Measurements from ENCODE around the gene HOXA3.

DNA sequence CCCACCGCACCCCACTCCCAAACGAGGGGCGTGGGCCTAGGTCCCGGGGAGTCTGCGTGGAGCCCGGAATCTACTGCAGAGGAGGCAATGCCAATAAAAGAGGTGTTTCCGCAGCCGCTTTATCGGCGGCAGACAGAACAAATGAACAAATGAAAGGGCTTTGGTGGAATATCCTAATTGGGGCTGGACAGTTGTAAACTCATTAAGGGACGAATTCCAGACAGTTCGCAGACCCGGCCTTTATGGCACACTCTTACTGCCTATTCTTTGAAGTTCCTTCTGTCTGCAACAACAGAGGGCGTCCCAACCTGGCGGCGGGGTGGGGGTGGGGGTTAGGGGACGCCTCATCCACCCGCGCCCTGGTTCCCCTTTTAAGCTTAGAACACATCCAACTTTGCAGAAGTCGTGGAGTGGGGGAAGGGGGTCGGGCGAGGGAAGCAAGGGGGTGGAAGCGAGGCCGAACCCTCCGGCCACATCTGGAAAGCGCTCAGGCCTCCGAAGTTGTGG lies 8.9 kb upstream of the HOXA3 start:
- TF ChIP-seq CTCF (IDR thresholded peaks at IDR 0.05 in 2 of 3, conservative IDR thresholded peaks at IDR 0.05 in 1 of 3; ENCODE audit: borderline replicate concordance in 1 of 3, insufficient read depth in 1 of 3, low read depth in 2 of 3, low read length in 2 of 3) (no peak; a peak in 1 of 6 replicates), RAD21 (IDR thresholded peaks at IDR 0.05; ENCODE audit: low read depth) (no peak), EZH2 (IDR thresholded peaks at IDR 0.05) (no peak), ELF1 (IDR thresholded peaks at IDR 0.05; ENCODE audit: borderline replicate concordance, low read depth) (no peak), POLR2A (IDR thresholded peaks at IDR 0.05; ENCODE audit: borderline replicate concordance, extremely low read depth, insufficient read depth, insufficient read length) (no peak), POLR2AphosphoS5 (IDR thresholded peaks at IDR 0.05; ENCODE audit: low read depth, low read length) (no peak), CBX3 (IDR thresholded peaks at IDR 0.05; ENCODE audit: low read depth) (no peak), EZH2phosphoT487 (IDR thresholded peaks at IDR 0.05; ENCODE audit: borderline replicate concordance) (no peak)

Measured in HCT116 (cell line).